Esophagus squamous epithelium (tissue), 4 donors: ENCODE results near the gene ABHD12.

Source experiments
- POLR2A ChIP-seq, 4 donors: fragments of 450-650 bp; IDR thresholded peaks; one replicate each; pipeline ENCODE4 v1.6.1; 2017; ENCODE audit warnings: antibody characterized with exemption in 4 of 4, mild to moderate bottlenecking in 4 of 4, moderate library complexity in 3 of 4
- TF ChIP-seq, protein P1 (sequence below), 6 experiments: fragments of 450-650 bp in 4 of 6; fragments of 200-600 bp in 2 of 6; sonication (generic) in 2 of 6; IDR thresholded peaks; one replicate each; pipeline ENCODE4 v1.5.1; 2016 to 2019; ENCODE audit warnings: antibody characterized with exemption in 6 of 6, mild to moderate bottlenecking in 4 of 6, moderate library complexity in 4 of 6

DNA sequence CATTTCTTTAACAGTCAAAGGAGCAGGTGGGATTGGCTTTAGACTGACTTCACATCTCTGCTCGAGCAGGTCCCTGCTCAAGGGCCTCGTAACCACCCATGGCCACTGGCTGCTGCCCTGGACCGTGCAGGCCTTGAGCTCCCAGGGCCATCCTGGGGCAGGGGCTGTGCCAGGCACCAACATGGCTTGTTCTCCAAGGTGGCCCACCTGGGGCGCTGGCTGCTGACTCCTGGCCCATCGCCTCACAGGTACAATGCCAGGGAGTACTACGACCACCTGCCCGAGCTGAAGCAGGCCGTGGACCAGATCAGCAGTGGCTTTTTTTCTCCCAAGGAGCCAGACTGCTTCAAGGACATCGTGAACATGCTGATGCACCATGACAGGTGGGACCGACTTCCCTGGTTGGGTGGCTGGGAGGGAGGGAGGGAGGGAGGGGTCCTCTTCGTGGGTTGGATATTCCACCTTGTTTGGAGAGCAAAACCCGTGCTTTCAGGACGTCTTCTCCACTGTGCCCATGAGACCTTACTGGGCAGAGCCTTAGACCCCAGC is 96.7 kb downstream of the ABHD12 start:
- TF ChIP-seq, protein P1, sequence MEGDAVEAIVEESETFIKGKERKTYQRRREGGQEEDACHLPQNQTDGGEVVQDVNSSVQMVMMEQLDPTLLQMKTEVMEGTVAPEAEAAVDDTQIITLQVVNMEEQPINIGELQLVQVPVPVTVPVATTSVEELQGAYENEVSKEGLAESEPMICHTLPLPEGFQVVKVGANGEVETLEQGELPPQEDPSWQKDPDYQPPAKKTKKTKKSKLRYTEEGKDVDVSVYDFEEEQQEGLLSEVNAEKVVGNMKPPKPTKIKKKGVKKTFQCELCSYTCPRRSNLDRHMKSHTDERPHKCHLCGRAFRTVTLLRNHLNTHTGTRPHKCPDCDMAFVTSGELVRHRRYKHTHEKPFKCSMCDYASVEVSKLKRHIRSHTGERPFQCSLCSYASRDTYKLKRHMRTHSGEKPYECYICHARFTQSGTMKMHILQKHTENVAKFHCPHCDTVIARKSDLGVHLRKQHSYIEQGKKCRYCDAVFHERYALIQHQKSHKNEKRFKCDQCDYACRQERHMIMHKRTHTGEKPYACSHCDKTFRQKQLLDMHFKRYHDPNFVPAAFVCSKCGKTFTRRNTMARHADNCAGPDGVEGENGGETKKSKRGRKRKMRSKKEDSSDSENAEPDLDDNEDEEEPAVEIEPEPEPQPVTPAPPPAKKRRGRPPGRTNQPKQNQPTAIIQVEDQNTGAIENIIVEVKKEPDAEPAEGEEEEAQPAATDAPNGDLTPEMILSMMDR (IDR thresholded peaks at IDR 0.05), result no peak
- no peak for TF ChIP-seq POLR2A (IDR thresholded peaks at IDR 0.05)
